ENCODE data around the gene ZFYVE21. TPM values are rescaled to one million over a fixed set of nuclear protein-coding genes. Genes with fewer than 3 reads are reported as not detected.
"Not testable (repeated sequence)": the region's sequence is repeated elsewhere in the genome, so short reads cannot be mapped to it uniquely, and the experiment has no call there.

ZFYVE21 gene
- total and polyA plus RNA-seq, 10 donors = 21.8 to 71.1 (median 46.0) TPM

GRCh38 chr14:103770902-103771301 is 55.3 kb downstream of the ZFYVE21 start:
- intact Hi-C loops (cut with DNase I; ENCODE audit: low total_unique reads) = no loop called here
- 72 to 87% (median 78%) methylated on average over 4 of the region's 4 CpGs for WGBS, 5 donors
- no peaks in the 10 kb centered on the region for H3K4me1 ChIP-seq

GRCh38 chr14:103772078-103772712 is 56.6 kb downstream of the ZFYVE21 start:
- Histone ChIP-seq H3K9me3 (peaks cover 0 to 10% (median 6%) of the 10 kb centered on the region in 8 donors), H3K36me3 (peaks cover 0 to 35% (median 4%) of the 10 kb centered on the region in 6 donors), H3K4me1 (no peaks in the 10 kb centered on the region), H3K27ac (no peak overlapping the region), H3K4me3 (no peak overlapping the region), H3K27me3 (replicated peaks in 1 of 7) (no peaks in the 10 kb centered on the region)
- intact Hi-C loops (cut with DNase I; ENCODE audit: low total_unique reads) = no loop called here
- no peak for TF ChIP-seq POLR2A (IDR thresholded peaks at IDR 0.05)
- TF ChIP-seq POLR2AphosphoS5 (IDR thresholded peaks at IDR 0.05) = no peak
- no peak for TF ChIP-seq CTCF (IDR thresholded peaks at IDR 0.05 in 8 of 11, conservative IDR thresholded peaks at IDR 0.05 in 3 of 11)
- DNase-seq = no peak
- 82 to 95% (median 89%) methylated on average over 1 of the region's 1 CpG for WGBS, 5 donors

More at GRCh38 chr14:103770902-103771301, 55.3 kb downstream of the ZFYVE21 start:
- no peak overlapping the region for H3K27ac ChIP-seq
- no peaks in the 10 kb centered on the region for H3K27me3 ChIP-seq (replicated peaks in 1 of 7)
- peaks cover 0 to 38% (median 3%) of the 10 kb centered on the region in 6 donors for H3K36me3 ChIP-seq
- H3K4me3 ChIP-seq = no peak overlapping the region
- TF ChIP-seq POLR2AphosphoS5 (IDR thresholded peaks at IDR 0.05) = no peak
- no peak for TF ChIP-seq CTCF (IDR thresholded peaks at IDR 0.05 in 8 of 11, conservative IDR thresholded peaks at IDR 0.05 in 3 of 11)
- no peak for TF ChIP-seq POLR2A (IDR thresholded peaks at IDR 0.05)
- DNase-seq = no peak
- peaks cover 0 to 10% (median 6%) of the 10 kb centered on the region in 8 donors for H3K9me3 ChIP-seq

GRCh38 chr14:103773521-103773920 is 57.9 kb downstream of the ZFYVE21 start:
- Histone ChIP-seq H3K27me3 (replicated peaks in 1 of 7) (no peaks in the 10 kb centered on the region), H3K36me3 (peaks cover 0 to 47% (median 8%) of the 10 kb centered on the region in 6 donors), H3K4me3 (no peak overlapping the region), H3K27ac (no peak overlapping the region), H3K4me1 (no peaks in the 10 kb centered on the region), H3K9me3 (peaks cover 0 to 10% (median 6%) of the 10 kb centered on the region in 8 donors)
- TF ChIP-seq POLR2AphosphoS5 (IDR thresholded peaks at IDR 0.05) = no peak
- no peak for TF ChIP-seq POLR2A (IDR thresholded peaks at IDR 0.05)
- intact Hi-C loops (cut with DNase I; ENCODE audit: low total_unique reads) = no loop called here
- no peak for DNase-seq
- 81 to 97% (median 93%) methylated on average over 2 of the region's 2 CpGs for WGBS, 5 donors

- WGBS, 5 donors = 95 to 97% (median 96%) methylated on average over 7 of the region's 7 CpGs
- TF ChIP-seq POLR2A (IDR thresholded peaks at IDR 0.05) (no peak), POLR2AphosphoS5 (IDR thresholded peaks at IDR 0.05) (no peak), CTCF (IDR thresholded peaks at IDR 0.05 in 8 of 11, conservative IDR thresholded peaks at IDR 0.05 in 3 of 11) (no peak)
- no peak for DNase-seq
- peaks cover 0 to 10% (median 6%) of the 10 kb centered on the region in 8 donors for H3K9me3 ChIP-seq
- no peak overlapping the region for H3K4me3 ChIP-seq
- H3K27me3 ChIP-seq (replicated peaks in 1 of 7) = no peaks in the 10 kb centered on the region
- H3K36me3 ChIP-seq = peaks cover 0 to 66% (median 12%) of the 10 kb centered on the region in 6 donors
- intact Hi-C loops (cut with DNase I; ENCODE audit: low total_unique reads) = no loop called here
- H3K4me1 ChIP-seq = no peaks in the 10 kb centered on the region
- H3K27ac ChIP-seq = no peak overlapping the region
These were observed 59.9 kb downstream of the ZFYVE21 start for GRCh38 chr14:103775506-103775905.

GRCh38 chr14:103776319-103776718 is 60.7 kb downstream of the ZFYVE21 start:
- intact Hi-C loops (cut with DNase I; ENCODE audit: low total_unique reads); H3K4me3 ChIP-seq; H3K27ac ChIP-seq; H3K27me3 ChIP-seq (replicated peaks in 1 of 7); H3K9me3 ChIP-seq; H3K4me1 ChIP-seq; DNase-seq: not testable (repeated sequence)
- H3K36me3 ChIP-seq = peaks cover 0 to 72% (median 12%) of the 10 kb centered on the region in 6 donors
- WGBS, 5 donors = 86 to 97% (median 94%) methylated on average over 6 of the region's 6 CpGs

Measured in spleen (tissue), 11 donors.